ENCODE measurements around the gene UTP25.

- TF ChIP-seq CTCF (IDR thresholded peaks at IDR 0.05) (no peak), POLR2A (IDR thresholded peaks at IDR 0.05) (no peak)
Observed at GRCh38 chr1:209878964-209879363, 51.2 kb downstream of the UTP25 start.

Measured in testis (tissue), 2 donors.